IMR-90 (cell line): ENCODE data around the gene CECR2. TPM values are rescaled to one million over a fixed set of nuclear protein-coding genes. Genes with fewer than 3 reads are reported as not detected.

ENCODE experiments used
- ATAC-seq: fragments of 200-7000 bp; cut with Tn5 transposase; 2 replicates; pipeline ENCODE4 v1.9.1; 2020; ENCODE audit warnings: low read depth, mild to moderate bottlenecking, moderate library complexity
- BruUV-seq: library from RNA; stranded (reverse); fragments of 400-500 nt; replicated peaks from 2 replicates; lab custom pipeline; 2021; lab: Mats Ljungman, UMichigan
- CTCF ChIA-PET: fragments of 300-600 bp; formaldehyde crosslinking; extraction: SDS; loops from one replicate; lab custom pipeline; 2021; ENCODE audit warnings: antibody characterized with exemption; lab: Yijun Ruan, JAX
- POLR2A ChIA-PET: fragments of 300-600 bp; sonication (Branson Sonifier 250); formaldehyde crosslinking; loops from one replicate; lab custom pipeline; 2022; ENCODE audit warnings: antibody characterized with exemption; ENCODE audit not compliant: unreplicated experiment; lab: Charles Lee
- DNase-seq: peaks from one replicate; pipeline ENCODE4 v3.0.0; 2013
- H2AFZ ChIP-seq: replicated peaks from 2 replicates; pipeline ENCODE3; 2013; ENCODE audit warnings: low read length, mild to moderate bottlenecking; ENCODE audit not compliant: poor library complexity
- H2AK5ac ChIP-seq: 2 replicates; pipeline ENCODE4 v1.6.1; 2013; ENCODE audit warnings: low read depth, low read length, inconsistent platforms
- H2AK9ac ChIP-seq: replicated peaks from 2 replicates; pipeline ENCODE3; 2013; ENCODE audit warnings: mild to moderate bottlenecking, low read depth, low read length, moderate library complexity; ENCODE audit not compliant: poor library complexity
- H2BK120ac ChIP-seq: 2 replicates; pipeline ENCODE4 v1.6.1; 2013; ENCODE audit warnings: low read depth, low read length, inconsistent platforms
- H2BK15ac ChIP-seq: 3 replicates; pipeline ENCODE4 v1.6.1; 2013; ENCODE audit warnings: low read depth, low read length, inconsistent platforms
- H2BK20ac ChIP-seq: 2 replicates; pipeline ENCODE4 v1.6.1; 2013; ENCODE audit warnings: low read depth, mild to moderate bottlenecking, inconsistent platforms, low read length, moderate library complexity
- H2BK5ac ChIP-seq: 2 replicates; pipeline ENCODE4 v1.6.1; 2013; ENCODE audit warnings: mild to moderate bottlenecking, low read depth, low read length, inconsistent platforms; ENCODE audit not compliant: poor library complexity, severe bottlenecking
- H3K14ac ChIP-seq: replicated peaks from 2 replicates; pipeline ENCODE4 v1.6.1; 2013; ENCODE audit warnings: low read depth, low read length, inconsistent platforms
- H3K18ac ChIP-seq: 2 replicates; pipeline ENCODE4 v1.6.1; 2013; ENCODE audit warnings: low read depth, low read length, control low read depth
- H3K23ac ChIP-seq: 2 replicates; pipeline ENCODE4 v1.6.1; 2013; ENCODE audit warnings: low read depth, low read length, inconsistent platforms
- H3K27ac ChIP-seq: 2 replicates; pipeline ENCODE4 v1.5.1; 2013; ENCODE audit warnings: mild to moderate bottlenecking, control low read depth, low read length; ENCODE audit not compliant: insufficient read depth
- H3K27me3 ChIP-seq: 2 replicates; pipeline ENCODE4 v1.6.1; 2013; ENCODE audit warnings: low read length; ENCODE audit not compliant: control insufficient read depth, insufficient read depth
- H3K36me3 ChIP-seq: 2 replicates; pipeline ENCODE4 v1.6.1; 2013; ENCODE audit warnings: low read length, mixed read lengths; ENCODE audit not compliant: control insufficient read depth, insufficient read depth
- H3K4ac ChIP-seq: 2 replicates; pipeline ENCODE4 v1.6.1; 2013; ENCODE audit warnings: low read depth, low read length, inconsistent platforms
- H3K4me1 ChIP-seq: 2 replicates; pipeline ENCODE4 v1.6.1; 2013; ENCODE audit warnings: low read length, mixed read lengths; ENCODE audit not compliant: control insufficient read depth, insufficient read depth
- H3K4me2 ChIP-seq: 2 replicates; pipeline ENCODE4 v1.6.1; 2013; ENCODE audit warnings: low read depth, mild to moderate bottlenecking, control low read depth, low read length, moderate library complexity
- H3K4me3 ChIP-seq: 2 replicates; pipeline ENCODE4 v1.5.1; 2013; ENCODE audit warnings: low read depth, mild to moderate bottlenecking, control low read depth, low read length, moderate library complexity; ENCODE audit not compliant: insufficient read depth
- H3K56ac ChIP-seq: 2 replicates; pipeline ENCODE4 v1.6.1; 2013; ENCODE audit warnings: low read length, inconsistent platforms; ENCODE audit not compliant: insufficient read depth; ENCODE audit errors: extremely low read depth
- H3K79me1 ChIP-seq, 2 experiments: 2 replicates each; pipeline ENCODE4 v1.6.1; 2013; ENCODE audit warnings: low read length in 2 of 2, inconsistent platforms in 1 of 2, low read depth in 1 of 2
- H3K9ac ChIP-seq: 2 replicates; pipeline ENCODE4 v1.6.1; 2013; ENCODE audit warnings: low read depth, low read length, control low read depth
- H3K9me1 ChIP-seq: 2 replicates; pipeline ENCODE4 v1.6.1; 2013; ENCODE audit warnings: low read length, inconsistent platforms; ENCODE audit not compliant: insufficient read depth
- H3K9me3 ChIP-seq: 2 replicates; pipeline ENCODE4 v1.6.1; 2013; ENCODE audit warnings: low read length; ENCODE audit not compliant: control insufficient read depth, insufficient read depth
- H4K20me1 ChIP-seq: 2 replicates; pipeline ENCODE4 v1.6.1; 2013; ENCODE audit warnings: low read length, inconsistent platforms; ENCODE audit not compliant: insufficient read depth
- H4K5ac ChIP-seq: 2 replicates; pipeline ENCODE4 v1.6.1; 2013; ENCODE audit warnings: mild to moderate bottlenecking, low read depth, low read length, control low read depth
- H4K8ac ChIP-seq, 2 experiments: 2 replicates each; pipeline ENCODE4 v1.6.1; 2013; ENCODE audit warnings: low read depth in 2 of 2, low read length in 2 of 2, control low read depth in 1 of 2, inconsistent platforms in 1 of 2
- H4K91ac ChIP-seq: 2 replicates; pipeline ENCODE4 v1.6.1; 2013; ENCODE audit warnings: low read depth, low read length, inconsistent platforms; ENCODE audit not compliant: insufficient read depth
- BHLHE40 ChIP-seq: fragments of 150-350 bp; IDR thresholded peaks from 2 replicates; pipeline ENCODE4 v1.6.1; 2016; ENCODE audit warnings: mild to moderate bottlenecking, low read depth, low read length
- MAFK ChIP-seq: IDR thresholded peaks from 2 replicates; pipeline ENCODE4 v1.6.1; 2012; ENCODE audit warnings: low read depth, low read length, improper control_type of control experiment
- MAZ ChIP-seq: IDR thresholded peaks from 2 replicates; pipeline ENCODE4 v1.6.1; 2012; ENCODE audit warnings: low read depth, mild to moderate bottlenecking, low read length, improper control_type of control experiment, moderate library complexity, borderline replicate concordance
- WGBS, 2 experiments: methylation state at CpG; one replicate each; pipeline versions ENCODE4 v1.1.5 to v1.1.7; 2013; ENCODE audit warnings: missing lambda C conversion rate in 2 of 2; ENCODE audit not compliant: insufficient read length in 1 of 2; ENCODE audit errors: extremely low coverage in 2 of 2; 5-methylcytosine and 5-hydroxymethylcytosine counted together
- dilution Hi-C: fragments of 300-500 bp; cut with HindIII; formaldehyde crosslinking; loops from one replicate; pipeline ENCODE4 v1.14.3; 2018; ENCODE audit warnings: low sequenced_read_pairs; ENCODE audit not compliant: unreplicated experiment
- in situ Hi-C: fragments of 300-500 bp; cut with MboI; formaldehyde crosslinking; loops from 3 replicates; pipeline ENCODE4 v1.14.3; 2019; ENCODE audit warnings: low sequenced_read_pairs, inconsistent platforms, mixed read lengths
- intact Hi-C: fragments of 100-400 bp; cut with micrococcal nuclease; formaldehyde crosslinking; loops from 2 replicates; pipeline ENCODE4 v1.10.0; 2022
- polyA plus RNA-seq, 3 experiments: library from polyadenylated mRNA; depleted of rRNA; stranded (reverse); fragments of >200 nt; gene quantifications; 2 replicates each; pipeline ENCODE4 v1.2.3, GENCODE V29; 2012; ENCODE audit warnings: low replicate concordance in 1 of 3
- total RNA-seq: library from RNA; depleted of rRNA; stranded (reverse); fragments of >200 nt; gene quantifications from 2 replicates; pipeline ENCODE4 v1.2.3, GENCODE V29; 2012

The CECR2 gene
- total and polyA plus RNA-seq, 2 of the 4 experiments (the other 2 are of a cell fraction), result under 0.01 TPM; not detected in 1

DNA sequence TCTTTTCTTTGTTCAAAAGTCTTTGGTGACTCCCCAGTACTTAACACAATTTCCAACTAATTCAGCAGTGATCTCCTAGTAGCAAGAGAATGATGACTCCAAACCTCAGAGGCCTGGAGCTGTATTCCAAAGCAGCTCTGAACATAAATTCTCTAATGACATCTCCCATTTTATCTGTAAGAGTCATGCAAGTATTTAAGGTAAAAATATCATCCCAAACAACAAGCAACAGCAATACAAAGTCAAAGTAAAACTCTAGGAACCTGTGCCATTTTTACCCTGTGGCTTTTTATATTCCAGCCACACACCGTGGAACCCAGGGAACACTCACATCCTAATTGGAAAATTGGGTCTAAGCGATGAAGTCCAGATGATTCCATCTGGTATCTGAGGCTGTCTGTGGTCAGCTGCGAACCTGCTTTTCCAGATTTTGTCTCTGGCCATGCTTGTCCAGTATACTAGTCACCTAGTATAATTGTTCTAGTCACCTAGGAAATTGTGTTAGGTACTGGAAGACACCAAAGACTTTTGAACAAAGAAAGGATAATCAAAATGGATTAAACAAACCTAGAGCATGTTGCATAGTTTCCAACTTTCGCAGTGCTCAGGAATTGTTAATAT lies 101.7 kb downstream of the CECR2 start:
- H4K20me1 ChIP-seq, result no peaks in the 10 kb centered on the region
- H2BK15ac ChIP-seq, result no peak overlapping the region
- no peaks in the 10 kb centered on the region for H3K9me1 ChIP-seq
- no peak overlapping the region for H3K23ac ChIP-seq
- intact Hi-C loops, result no loop called here
- no peak overlapping the region for H2AK5ac ChIP-seq
- no TSS peak for BruUV-seq
- H3K9me3 ChIP-seq, result no peaks in the 10 kb centered on the region
- no peaks in the 10 kb centered on the region for H3K4me1 ChIP-seq
- no peaks in the 10 kb centered on the region for H3K36me3 ChIP-seq
- WGBS, 2 experiments, result no CpG with 5 or more reads among the region's 4 CpGs
- no peak overlapping the region for H2BK120ac ChIP-seq
- no peak overlapping the region for H3K56ac ChIP-seq
- H3K9ac ChIP-seq, result no peak overlapping the region
- ATAC-seq (no peak), DNase-seq (no peak)
- H3K4me3 ChIP-seq, result no peak overlapping the region
- CTCF ChIA-PET, result no interaction called here
- no peak overlapping the region for H2AK9ac ChIP-seq
- H3K14ac ChIP-seq, result no peak overlapping the region
- H4K8ac ChIP-seq, result no peak overlapping the region
- POLR2A ChIA-PET, result no interaction called here
- in situ Hi-C loops, result no loop called here
- H4K91ac ChIP-seq, result no peak overlapping the region
- dilution Hi-C loops, result no loop called here
- H3K18ac ChIP-seq, result no peak overlapping the region
- no peak overlapping the region for H2AFZ ChIP-seq
- H3K27ac ChIP-seq, result no peak overlapping the region
- H3K4ac ChIP-seq, result no peak overlapping the region
- no peak overlapping the region for H2BK20ac ChIP-seq
- H3K27me3 ChIP-seq, result peaks cover 3% of the 10 kb centered on the region
- no peaks in the 10 kb centered on the region for H3K79me1 ChIP-seq
- no peak overlapping the region for H3K4me2 ChIP-seq
- H4K5ac ChIP-seq, result no peak overlapping the region
- H2BK5ac ChIP-seq, result no peak overlapping the region
- TF ChIP-seq MAFK, result no peak
- TF ChIP-seq BHLHE40, result no peak
- no peak for TF ChIP-seq MAZ
